ENCODE data around the gene AWAT1. TPM values are rescaled to one million over a fixed set of nuclear protein-coding genes. Genes with fewer than 3 reads are reported as not detected.
"Not testable (repeated sequence)": the region's sequence is repeated elsewhere in the genome, so short reads cannot be mapped to it uniquely, and the experiment has no call there.

Gene AWAT1
- total RNA-seq, 1 donor from 2014 or later = not detected

GRCh38 chrX:70241501-70241900 lies 7.0 kb downstream of the AWAT1 start:
- Histone ChIP-seq H3K4me1 (no peaks in the 10 kb centered on the region), H3K36me3 (no peaks in the 10 kb centered on the region), H3K4me3 (no peak overlapping the region), H3K9me3 (no peaks in the 10 kb centered on the region), H3K27me3 (no peaks in the 10 kb centered on the region), H3K27ac (no peak overlapping the region)
- DNase-seq (ENCODE audit: low spot score in 2 of 2) = no peak
- no peak for TF ChIP-seq CTCF (IDR thresholded peaks at IDR 0.05)
- intact Hi-C loops (cut with DNase I) = no loop called here

GRCh38 chrX:70243601-70244000 lies 9.1 kb downstream of the AWAT1 start:
- DNase-seq (ENCODE audit: low spot score in 2 of 2); H3K27ac ChIP-seq; H3K4me1 ChIP-seq; intact Hi-C loops (cut with DNase I); H3K9me3 ChIP-seq; H3K27me3 ChIP-seq; H3K36me3 ChIP-seq; H3K4me3 ChIP-seq: not testable (repeated sequence)

- H3K27me3 ChIP-seq = no peaks in the 10 kb centered on the region
- no peak for DNase-seq (ENCODE audit: low spot score in 2 of 2)
- no peaks in the 10 kb centered on the region for H3K9me3 ChIP-seq
- H3K36me3 ChIP-seq = no peaks in the 10 kb centered on the region
- TF ChIP-seq CTCF (IDR thresholded peaks at IDR 0.05) = no peak
- no peaks in the 10 kb centered on the region for H3K4me1 ChIP-seq
- no peak overlapping the region for H3K4me3 ChIP-seq
- H3K27ac ChIP-seq = no peak overlapping the region
- intact Hi-C loops (cut with DNase I) = no loop called here
Measured at GRCh38 chrX:70244881-70245280, 10.4 kb downstream of the AWAT1 start.

- Histone ChIP-seq H3K27me3 (no peaks in the 10 kb centered on the region), H3K36me3 (no peaks in the 10 kb centered on the region), H3K27ac (no peak overlapping the region), H3K4me3 (no peak overlapping the region), H3K9me3 (no peaks in the 10 kb centered on the region), H3K4me1 (no peaks in the 10 kb centered on the region)
- no peak for DNase-seq (ENCODE audit: low spot score in 2 of 2)
- intact Hi-C loops (cut with DNase I) = no loop called here
- no peak for TF ChIP-seq CTCF (IDR thresholded peaks at IDR 0.05)
Measured at GRCh38 chrX:70247252-70247651, 12.8 kb downstream of the AWAT1 start.

- DNase-seq (ENCODE audit: low spot score in 2 of 2) = no peak
- no peak for TF ChIP-seq CTCF (IDR thresholded peaks at IDR 0.05)
- no peak overlapping the region for H3K4me3 ChIP-seq
- H3K4me1 ChIP-seq = no peaks in the 10 kb centered on the region
- no peak overlapping the region for H3K27ac ChIP-seq
- H3K27me3 ChIP-seq = no peaks in the 10 kb centered on the region
- no peaks in the 10 kb centered on the region for H3K9me3 ChIP-seq
- no peaks in the 10 kb centered on the region for H3K36me3 ChIP-seq
- intact Hi-C loops (cut with DNase I) = no loop called here
Measured at GRCh38 chrX:70252491-70252890, 18.0 kb downstream of the AWAT1 start.

GRCh38 chrX:70253377-70254062 lies 19.1 kb downstream of the AWAT1 start:
- Histone ChIP-seq H3K27me3 (no peaks in the 10 kb centered on the region), H3K4me3 (no peak overlapping the region), H3K9me3 (no peaks in the 10 kb centered on the region), H3K36me3 (no peaks in the 10 kb centered on the region), H3K4me1 (no peaks in the 10 kb centered on the region), H3K27ac (no peak overlapping the region)
- no peak for DNase-seq (ENCODE audit: low spot score in 2 of 2)
- no peak for TF ChIP-seq CTCF (IDR thresholded peaks at IDR 0.05)
- intact Hi-C loops (cut with DNase I) = no loop called here
